H9 (cell line): Measurements from ENCODE around the gene RNF126. TPM values are rescaled to one million over a fixed set of nuclear protein-coding genes. Genes with fewer than 3 reads are reported as not detected.

Experiments used
- DNase-seq: peaks from one replicate; pipeline ENCODE4 v3.0.0-alpha.2; 2017
- H2AFZ ChIP-seq: one replicate; pipeline ENCODE4 v1.6.1; 2013; ENCODE audit warnings: mild to moderate bottlenecking, low read length, control low read depth, moderate library complexity
- H2AK5ac ChIP-seq: 2 replicates; pipeline ENCODE4 v1.6.1; 2013; ENCODE audit warnings: low read length, control low read depth, mixed read lengths; ENCODE audit not compliant: insufficient read length
- H2BK120ac ChIP-seq: one replicate; pipeline ENCODE4 v1.6.1; 2013; ENCODE audit warnings: low read depth, mild to moderate bottlenecking, low read length, control low read depth, inconsistent platforms; ENCODE audit not compliant: poor library complexity, severe bottlenecking
- H2BK12ac ChIP-seq: 2 replicates; pipeline ENCODE4 v1.6.1; 2013; ENCODE audit warnings: low read length, control low read depth, mixed read lengths, low read depth; ENCODE audit not compliant: insufficient read length
- H2BK15ac ChIP-seq: 2 replicates; pipeline ENCODE4 v1.6.1; 2013; ENCODE audit warnings: low read depth, low read length, control low read depth
- H2BK20ac ChIP-seq: one replicate; pipeline ENCODE4 v1.6.1; 2013; ENCODE audit warnings: low read depth, mild to moderate bottlenecking, low read length, control low read depth, inconsistent platforms; ENCODE audit not compliant: poor library complexity, severe bottlenecking
- H2BK5ac ChIP-seq: 2 replicates; pipeline ENCODE4 v1.6.1; 2013; ENCODE audit warnings: low read length, control low read depth, mixed read lengths; ENCODE audit not compliant: insufficient read length
- H3K14ac ChIP-seq: 2 replicates; pipeline ENCODE4 v1.6.1; 2013; ENCODE audit warnings: low read length, control low read depth; ENCODE audit not compliant: insufficient read depth
- H3K18ac ChIP-seq: 2 replicates; pipeline ENCODE4 v1.6.1; 2013; ENCODE audit warnings: low read depth, mild to moderate bottlenecking, mixed read lengths, low read length, control low read depth; ENCODE audit not compliant: insufficient read length
- H3K23ac ChIP-seq: 2 replicates; pipeline ENCODE4 v1.6.1; 2013; ENCODE audit warnings: low read length, control low read depth, mixed read lengths, low read depth; ENCODE audit not compliant: insufficient read length
- H3K23me2 ChIP-seq: 2 replicates; pipeline ENCODE4 v1.6.1; 2013; ENCODE audit warnings: low read depth, mild to moderate bottlenecking, mixed read lengths, low read length, control low read depth; ENCODE audit not compliant: insufficient read length, poor library complexity, severe bottlenecking
- H3K27ac ChIP-seq: 2 replicates; pipeline ENCODE4 v1.5.1; 2013; ENCODE audit warnings: low read length, control low read depth, mixed read lengths, low read depth; ENCODE audit not compliant: insufficient read length
- H3K27me3 ChIP-seq: 2 replicates; pipeline ENCODE4 v1.6.1; 2013; ENCODE audit warnings: low read length, control low read depth, inconsistent platforms; ENCODE audit not compliant: insufficient read depth
- H3K4ac ChIP-seq: 2 replicates; pipeline ENCODE4 v1.6.1; 2013; ENCODE audit warnings: low read depth, mild to moderate bottlenecking, control low read depth, inconsistent platforms, low read length, moderate library complexity
- H3K4me1 ChIP-seq: 2 replicates; pipeline ENCODE4 v1.6.1; 2013; ENCODE audit warnings: low read length, control low read depth, inconsistent platforms; ENCODE audit not compliant: insufficient read depth
- H3K4me2 ChIP-seq: 2 replicates; pipeline ENCODE4 v1.6.1; 2013; ENCODE audit warnings: low read length, control low read depth, mixed read lengths; ENCODE audit not compliant: insufficient read length, insufficient read depth
- H3K56ac ChIP-seq: 2 replicates; pipeline ENCODE4 v1.6.1; 2013; ENCODE audit warnings: low read depth, mild to moderate bottlenecking, mixed read lengths, low read length, control low read depth; ENCODE audit not compliant: insufficient read length
- H3K79me1 ChIP-seq: 2 replicates; pipeline ENCODE4 v1.6.1; 2013; ENCODE audit warnings: low read depth, mild to moderate bottlenecking, moderate library complexity, low read length, control low read depth, inconsistent platforms; ENCODE audit not compliant: insufficient read depth, poor library complexity, severe bottlenecking
- H3K79me2 ChIP-seq: 2 replicates; pipeline ENCODE4 v1.6.1; 2013; ENCODE audit warnings: low read length, control low read depth, inconsistent platforms; ENCODE audit not compliant: insufficient read depth
- H3K9ac ChIP-seq: 2 replicates; pipeline ENCODE4 v1.6.1; 2013; ENCODE audit warnings: low read length, control low read depth, mixed read lengths; ENCODE audit not compliant: insufficient read length; ENCODE audit errors: extremely low read depth
- H3K9me3 ChIP-seq: one replicate; pipeline ENCODE4 v1.6.1; 2013; ENCODE audit warnings: low read depth, low read length, inconsistent platforms; ENCODE audit not compliant: control insufficient read depth
- H3T11ph ChIP-seq: one replicate; pipeline ENCODE4 v1.6.1; 2013; ENCODE audit warnings: mild to moderate bottlenecking, low read length, control low read depth, inconsistent platforms
- H4K20me1 ChIP-seq: one replicate; pipeline ENCODE4 v1.6.1; 2013; ENCODE audit not compliant: control insufficient read depth, insufficient read length, insufficient read depth
- H4K5ac ChIP-seq: 2 replicates; pipeline ENCODE4 v1.6.1; 2013; ENCODE audit warnings: low read depth, mild to moderate bottlenecking, mixed read lengths, low read length, control low read depth; ENCODE audit not compliant: insufficient read length
- H4K8ac ChIP-seq: replicated peaks from 2 replicates; pipeline ENCODE4 v1.6.1; 2013; ENCODE audit warnings: low read length, control low read depth, mixed read lengths, low read depth; ENCODE audit not compliant: insufficient read length
- H4K91ac ChIP-seq: 2 replicates; pipeline ENCODE4 v1.6.1; 2013; ENCODE audit warnings: low read depth, mild to moderate bottlenecking, moderate library complexity, mixed read lengths, low read length, control low read depth; ENCODE audit not compliant: insufficient read length
- H3K27ac Mint-ChIP-seq, 3 experiments: 2 replicates in 2 of 3; 3 replicates in 1 of 3; pipeline ENCODE4 v1.8.0; 2020 to 2021; ENCODE audit warnings: mixed read lengths in 3 of 3, mild to moderate bottlenecking in 1 of 3, moderate library complexity in 1 of 3
- H3K27me3 Mint-ChIP-seq: 2 replicates; pipeline ENCODE4 v1.8.0; 2021; ENCODE audit warnings: low read depth, mild to moderate bottlenecking, moderate library complexity, mixed read lengths
- H3K36me3 Mint-ChIP-seq, 3 experiments: 2 replicates in 2 of 3; 3 replicates in 1 of 3; pipeline ENCODE4 v1.8.0; 2020 to 2021; ENCODE audit warnings: low read depth in 3 of 3, mixed read lengths in 3 of 3; ENCODE audit not compliant: insufficient read depth in 1 of 3
- H3K4me1 Mint-ChIP-seq, 2 experiments: 2 replicates each; pipeline ENCODE4 v1.8.0; 2020; ENCODE audit warnings: mixed read lengths in 2 of 2
- H3K4me3 Mint-ChIP-seq, 2 experiments: 2 replicates in 1 of 2; 3 replicates in 1 of 2; pipeline ENCODE4 v1.8.0; 2020 to 2021; ENCODE audit warnings: mild to moderate bottlenecking in 2 of 2, mixed read lengths in 2 of 2, moderate library complexity in 1 of 2
- H3K9me3 Mint-ChIP-seq, 2 experiments: 2 replicates in 1 of 2; 3 replicates in 1 of 2; pipeline ENCODE4 v1.8.0; 2020; ENCODE audit warnings: mild to moderate bottlenecking in 2 of 2, mixed read lengths in 2 of 2, moderate library complexity in 1 of 2
- CTCF ChIP-seq: fragments of 200-600 bp; sonication (generic); conservative IDR thresholded peaks from 3 replicates; pipeline ENCODE4 v1.8.0; 2021; ENCODE audit warnings: antibody characterized with exemption, mild to moderate bottlenecking
- WGBS: extraction: QIAGEN DNeasy Blood & Tissue Kit; methylation state at CpG from one replicate; pipeline ENCODE4 v1.1.7; 2013; ENCODE audit warnings: missing lambda C conversion rate, low lambda C conversion rate, mixed read lengths; ENCODE audit not compliant: insufficient read length; ENCODE audit errors: extremely low coverage; 5-methylcytosine and 5-hydroxymethylcytosine counted together
- total RNA-seq: library from RNA; stranded (reverse); gene quantifications from 2 replicates; pipeline ENCODE4 v1.2.1, GENCODE V29; 2021

The RNF126 gene
- total RNA-seq, 1 experiment from 2014 or later, result 81.9 TPM

GRCh38 chr19:646779-647565, 16.0 kb downstream of the RNF126 start:
- Mint-ChIP-seq H3K36me3 (peaks cover 11 to 35% (median 18%) of the 10 kb centered on the region in 3 experiments), H3K4me3 (no peak overlapping the region), H3K9me3 (no peaks in the 10 kb centered on the region), H3K4me1 (no peaks in the 10 kb centered on the region), H3K27ac (no peak overlapping the region), H3K27me3 (no peaks in the 10 kb centered on the region)
- Histone ChIP-seq H4K91ac (no peak overlapping the region), H3K9me3 (no peaks in the 10 kb centered on the region), H3K4me2 (no peak overlapping the region), H3K14ac (no peak overlapping the region), H3K23me2 (no peaks in the 10 kb centered on the region), H2AK5ac (no peak overlapping the region), H3K23ac (no peak overlapping the region), H4K20me1 (no peaks in the 10 kb centered on the region), H2AFZ (no peak overlapping the region), H3K56ac (no peak overlapping the region), H2BK120ac (no peak overlapping the region), H4K5ac (no peak overlapping the region), H3K27ac (no peak overlapping the region), H2BK15ac (no peak overlapping the region), H3T11ph (no peak overlapping the region), H2BK5ac (no peak overlapping the region), H4K8ac (no peak overlapping the region), H2BK20ac (no peak overlapping the region), H3K4me1 (no peaks in the 10 kb centered on the region), H3K4ac (no peak overlapping the region), H3K79me2 (no peaks in the 10 kb centered on the region; the same call in 1 of the 2 replicates), H3K27me3 (no peaks in the 10 kb centered on the region), H3K18ac (no peak overlapping the region), H3K79me1 (peaks cover 4% of the 10 kb centered on the region), H3K9ac (no peak overlapping the region), H2BK12ac (no peak overlapping the region)
- no peak for DNase-seq
- WGBS, result no CpG with 5 or more reads among the region's 48 CpGs
- TF ChIP-seq CTCF, result no peak
